ENCODE data around the gene LMF1.

LMF1 gene

GRCh38 chr16:1002399-1003166 is 31.8 kb upstream of the LMF1 start:
- DNase-seq: peak; percentile 41

- no peak for DNase-seq
These were observed 30.3 kb upstream of the LMF1 start for GRCh38 chr16:1001096-1001495.

- no peak for DNase-seq
These were observed 29.8 kb upstream of the LMF1 start for GRCh38 chr16:1000608-1001007.

- no peak for DNase-seq
These were observed 28.9 kb upstream of the LMF1 start for GRCh38 chr16:999677-1000076.

- no peak for DNase-seq
These were observed 27.8 kb upstream of the LMF1 start for GRCh38 chr16:998615-999014.

GRCh38 chr16:998211-998610 is 27.4 kb upstream of the LMF1 start:
- DNase-seq: no peak

- DNase-seq: peak; percentile 66
These were observed 26.8 kb upstream of the LMF1 start for GRCh38 chr16:997440-998051.

- peak; percentile 50 for DNase-seq
These were observed 25.9 kb upstream of the LMF1 start for GRCh38 chr16:996681-997080.

GRCh38 chr16:995783-996182 is 25.0 kb upstream of the LMF1 start:
- no peak for DNase-seq

- no peak for DNase-seq
These were observed 24.3 kb upstream of the LMF1 start for GRCh38 chr16:995087-995486.

- DNase-seq: no peak
These were observed 22.9 kb upstream of the LMF1 start for GRCh38 chr16:993731-994130.

- DNase-seq: no peak
These were observed 21.0 kb upstream of the LMF1 start for GRCh38 chr16:991773-992172.

- no peak for DNase-seq
These were observed 20.6 kb upstream of the LMF1 start for GRCh38 chr16:991345-991744.

GRCh38 chr16:990516-991291 is 19.9 kb upstream of the LMF1 start:
- no peak for DNase-seq

GRCh38 chr16:989354-989814 is 18.6 kb upstream of the LMF1 start:
- DNase-seq: no peak

- no peak for DNase-seq
These were observed 17.9 kb upstream of the LMF1 start for GRCh38 chr16:988471-989353.

- no peak for DNase-seq
These were observed 17.1 kb upstream of the LMF1 start for GRCh38 chr16:987906-988305.

GRCh38 chr16:986925-987582 is 16.3 kb upstream of the LMF1 start:
- no peak for DNase-seq

GRCh38 chr16:986411-986810 is 15.6 kb upstream of the LMF1 start:
- no peak for DNase-seq

GRCh38 chr16:985646-986400 is 15.0 kb upstream of the LMF1 start:
- no peak for DNase-seq

Data from CD4-positive, alpha-beta T cell treated with Interleukin-17A for 1 hour (primary cell).